ENCODE results near the gene SREBF1. TPM values are rescaled to one million over a fixed set of nuclear protein-coding genes. Genes with fewer than 3 reads are reported as not detected.
A peak's percentile ranks its signal among the peaks of the same experiment; 100 is the strongest.

SREBF1 gene
- 100 to 1,000 TPM; 175 to 176 TPM for total RNA-seq

- DNase-seq: peak; percentile 61
- Mint-ChIP-seq H3K9me3 (no peaks in the 10 kb centered on the region), H3K36me3 (ENCODE audit: low read depth) (peaks cover 29% of the 10 kb centered on the region), H3K27me3 (no peaks in the 10 kb centered on the region), H3K27ac (peak within 1 kb of the TSS; percentile 97), H3K4me1 (peaks cover 72% of the 10 kb centered on the region), H3K4me3 (peak within 1 kb of the TSS; percentile 87)
- ChIA-PET POLR2A (interaction anchor here (1.2 to 1.3 kb wide), 3 partner anchors 11 to 13 kb away, joined by 3 to 7 read pairs (median 6); no protein-coding TSS in a partner anchor), CTCF (interaction anchor here (0.6 to 4.3 kb wide), 6 partner anchors 10 to 600 kb away, joined by 3 to 32 read pairs (median 10); partner anchors contain the start of gene FLCN)
Measured at GRCh38 chr17:17836818-17837379, at the start of gene SREBF1. SREBF1 (minus strand) TSS chr17:17836986; CDS start chr17:17836817, 169 bp downstream.

- POLR2A ChIA-PET: no interaction called here
- no peaks in the 10 kb centered on the region for H3K27me3 Mint-ChIP-seq
- H3K4me3 Mint-ChIP-seq: no peak overlapping the region
- H3K4me1 Mint-ChIP-seq: peaks cover 1% of the 10 kb centered on the region
- no peak for DNase-seq
- no peak overlapping the region for H3K27ac Mint-ChIP-seq
- H3K36me3 Mint-ChIP-seq (ENCODE audit: low read depth): peaks cover 2% of the 10 kb centered on the region
- no peaks in the 10 kb centered on the region for H3K9me3 Mint-ChIP-seq
- CTCF ChIA-PET: interaction anchor here (1.4 kb wide), 1 partner anchor 143 kb away, joined by 3 read pairs; no protein-coding TSS in a partner anchor
Measured at GRCh38 chr17:17886226-17886625, 49.4 kb upstream of the SREBF1 start.

GRCh38 chr17:17884391-17885357 lies 47.9 kb upstream of the SREBF1 start:
- ChIA-PET CTCF (interaction anchor here (1.4 to 1.9 kb wide), 2 partner anchors 34 to 143 kb away, joined by 3 to 4 read pairs; no protein-coding TSS in a partner anchor), POLR2A (no interaction called here)
- no peaks in the 10 kb centered on the region for H3K9me3 Mint-ChIP-seq
- no peak overlapping the region for H3K4me3 Mint-ChIP-seq
- no peak for DNase-seq
- no peaks in the 10 kb centered on the region for H3K4me1 Mint-ChIP-seq
- H3K27me3 Mint-ChIP-seq: no peaks in the 10 kb centered on the region
- H3K36me3 Mint-ChIP-seq (ENCODE audit: low read depth): peaks cover 2% of the 10 kb centered on the region
- no peak overlapping the region for H3K27ac Mint-ChIP-seq

GRCh38 chr17:17883801-17884200 lies 47.0 kb upstream of the SREBF1 start:
- CTCF ChIA-PET: interaction anchor here (1.4 to 1.9 kb wide), 2 partner anchors 35 to 144 kb away, joined by 3 to 4 read pairs; no protein-coding TSS in a partner anchor

DNA sequence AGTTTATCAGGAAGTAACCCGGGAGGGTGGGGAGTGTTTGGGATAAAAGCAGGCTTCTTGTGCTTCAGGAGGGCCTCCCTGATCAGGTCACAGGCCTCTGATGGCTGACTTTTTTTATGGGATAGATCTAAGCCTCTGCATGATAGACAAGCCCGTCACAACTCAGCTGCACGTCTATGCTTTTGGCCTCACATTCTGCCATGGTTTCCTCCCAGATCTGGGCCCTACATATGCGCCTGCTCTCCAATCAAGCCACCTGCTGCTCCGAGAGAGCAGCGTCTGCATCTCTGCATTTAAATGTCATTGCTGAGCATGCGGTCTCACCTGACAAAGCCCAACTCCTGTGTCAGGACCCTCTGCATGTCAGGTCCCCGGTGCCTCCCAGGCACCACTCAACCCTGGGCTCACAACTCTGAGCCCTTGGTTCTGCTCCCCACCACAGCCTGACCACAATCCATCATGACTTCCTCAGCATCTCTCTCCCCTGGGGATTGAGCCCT lies 45.3 kb upstream of the SREBF1 start:
- Mint-ChIP-seq H3K4me3 (no peak overlapping the region), H3K9me3 (no peaks in the 10 kb centered on the region), H3K36me3 (ENCODE audit: low read depth) (no peaks in the 10 kb centered on the region), H3K27ac (no peak overlapping the region), H3K27me3 (no peaks in the 10 kb centered on the region), H3K4me1 (no peaks in the 10 kb centered on the region)
- CTCF ChIA-PET: no interaction called here
- POLR2A ChIA-PET: no interaction called here
- no peak for DNase-seq

More at GRCh38 chr17:17883801-17884200, 47.0 kb upstream of the SREBF1 start:
- POLR2A ChIA-PET: no interaction called here
- Mint-ChIP-seq H3K4me1 (no peaks in the 10 kb centered on the region), H3K27ac (no peak overlapping the region), H3K36me3 (ENCODE audit: low read depth) (peaks cover 2% of the 10 kb centered on the region), H3K27me3 (no peaks in the 10 kb centered on the region), H3K9me3 (no peaks in the 10 kb centered on the region), H3K4me3 (no peak overlapping the region)
- DNase-seq: no peak

- DNase-seq: no peak
- Mint-ChIP-seq H3K27ac (no peak overlapping the region), H3K4me1 (no peaks in the 10 kb centered on the region), H3K36me3 (ENCODE audit: low read depth) (peaks cover 3% of the 10 kb centered on the region), H3K4me3 (no peak overlapping the region), H3K27me3 (no peaks in the 10 kb centered on the region), H3K9me3 (no peaks in the 10 kb centered on the region)
- CTCF ChIA-PET: interaction anchor here (0.8 to 1.8 kb wide), 2 partner anchors 10 to 69 kb away, joined by 3 to 5 read pairs; no protein-coding TSS in a partner anchor
- POLR2A ChIA-PET: no interaction called here
Measured at GRCh38 chr17:17880577-17881196, 43.9 kb upstream of the SREBF1 start.

- POLR2A ChIA-PET: no interaction called here
- DNase-seq: no peak
- H3K9me3 Mint-ChIP-seq: no peaks in the 10 kb centered on the region
- no peak overlapping the region for H3K4me3 Mint-ChIP-seq
- no peaks in the 10 kb centered on the region for H3K27me3 Mint-ChIP-seq
- no peaks in the 10 kb centered on the region for H3K4me1 Mint-ChIP-seq
- H3K27ac Mint-ChIP-seq: no peak overlapping the region
- peaks cover 3% of the 10 kb centered on the region for H3K36me3 Mint-ChIP-seq (ENCODE audit: low read depth)
- CTCF ChIA-PET: no interaction called here
Measured at GRCh38 chr17:17877529-17878358, 41.0 kb upstream of the SREBF1 start.

DNA sequence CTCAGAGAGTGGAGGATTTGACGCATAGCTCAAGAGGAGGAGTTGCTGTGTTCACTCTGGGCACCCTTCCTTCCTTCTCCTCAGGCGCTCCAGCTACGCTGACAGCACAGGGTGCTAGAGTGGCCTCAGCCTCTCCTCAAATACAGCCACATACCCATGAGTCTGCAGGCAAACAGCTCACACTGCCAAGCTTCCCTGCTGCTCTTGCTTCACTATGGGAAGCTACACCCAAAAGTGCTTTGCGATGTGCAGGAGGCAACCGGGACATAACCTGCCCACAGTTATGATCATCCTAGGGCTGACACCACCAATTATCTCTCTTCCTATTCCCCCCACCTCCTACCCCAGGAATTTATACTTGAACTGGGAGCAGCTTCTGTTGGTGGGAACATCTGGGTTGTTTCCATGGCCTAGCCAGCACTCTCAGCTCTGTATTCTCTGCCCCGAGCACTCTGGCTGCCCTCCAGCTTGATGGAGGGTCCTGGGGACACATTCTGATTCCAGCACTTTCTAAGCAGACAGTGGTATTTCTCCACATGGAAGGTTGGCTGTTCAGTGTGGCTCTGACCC lies 40.3 kb upstream of the SREBF1 start:
- CTCF ChIA-PET: interaction anchor here (0.8 to 1.0 kb wide), 2 partner anchors 14 to 17 kb away, joined by 3 to 5 read pairs; no protein-coding TSS in a partner anchor
- POLR2A ChIA-PET: no interaction called here

DNA sequence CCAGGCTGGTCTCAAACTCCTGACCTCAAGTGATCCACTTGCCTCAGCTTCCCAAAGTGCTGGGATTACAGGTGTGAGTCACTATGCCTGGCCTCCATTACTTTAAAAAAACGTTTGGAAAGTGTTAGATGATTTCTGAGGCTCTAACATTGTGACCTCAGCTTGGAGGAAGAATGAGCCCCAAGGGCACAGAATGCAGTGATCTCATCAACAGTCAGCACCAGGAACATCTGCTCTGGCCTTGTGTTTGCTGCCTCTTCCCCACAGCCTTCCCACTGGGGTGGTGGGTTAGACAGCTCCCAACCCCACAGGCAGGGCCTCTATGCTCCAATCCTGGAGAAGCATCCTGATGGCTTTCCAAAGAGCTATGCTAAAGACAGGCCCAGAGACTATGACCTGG lies 37.7 kb upstream of the SREBF1 start:
- H3K4me1 Mint-ChIP-seq: no peaks in the 10 kb centered on the region
- ChIA-PET POLR2A (no interaction called here), CTCF (interaction anchor here (1.2 to 1.9 kb wide), 2 partner anchors 13 to 16 kb away, joined by 3 to 7 read pairs; no protein-coding TSS in a partner anchor)
- H3K9me3 Mint-ChIP-seq: no peaks in the 10 kb centered on the region
- H3K27ac Mint-ChIP-seq: no peak overlapping the region
- H3K36me3 Mint-ChIP-seq (ENCODE audit: low read depth): peaks cover 3% of the 10 kb centered on the region
- H3K4me3 Mint-ChIP-seq: no peak overlapping the region
- H3K27me3 Mint-ChIP-seq: no peaks in the 10 kb centered on the region
- DNase-seq: no peak

More for the DNA sequence above, 40.3 kb upstream of the SREBF1 start:
- DNase-seq: no peak
- H3K4me3 Mint-ChIP-seq: no peak overlapping the region
- peaks cover 3% of the 10 kb centered on the region for H3K36me3 Mint-ChIP-seq (ENCODE audit: low read depth)
- no peaks in the 10 kb centered on the region for H3K9me3 Mint-ChIP-seq
- no peaks in the 10 kb centered on the region for H3K27me3 Mint-ChIP-seq
- H3K4me1 Mint-ChIP-seq: no peaks in the 10 kb centered on the region
- no peak overlapping the region for H3K27ac Mint-ChIP-seq

GRCh38 chr17:17873450-17873991 lies 36.7 kb upstream of the SREBF1 start:
- Mint-ChIP-seq H3K4me1 (no peaks in the 10 kb centered on the region), H3K36me3 (ENCODE audit: low read depth) (peaks cover 5% of the 10 kb centered on the region), H3K27me3 (no peaks in the 10 kb centered on the region), H3K27ac (no peak overlapping the region), H3K9me3 (no peaks in the 10 kb centered on the region), H3K4me3 (no peak overlapping the region)
- ChIA-PET CTCF (interaction anchor here (1.9 kb wide), 1 partner anchor 12 kb away, joined by 7 read pairs; no protein-coding TSS in a partner anchor), POLR2A (no interaction called here)
- no peak for DNase-seq

DNA sequence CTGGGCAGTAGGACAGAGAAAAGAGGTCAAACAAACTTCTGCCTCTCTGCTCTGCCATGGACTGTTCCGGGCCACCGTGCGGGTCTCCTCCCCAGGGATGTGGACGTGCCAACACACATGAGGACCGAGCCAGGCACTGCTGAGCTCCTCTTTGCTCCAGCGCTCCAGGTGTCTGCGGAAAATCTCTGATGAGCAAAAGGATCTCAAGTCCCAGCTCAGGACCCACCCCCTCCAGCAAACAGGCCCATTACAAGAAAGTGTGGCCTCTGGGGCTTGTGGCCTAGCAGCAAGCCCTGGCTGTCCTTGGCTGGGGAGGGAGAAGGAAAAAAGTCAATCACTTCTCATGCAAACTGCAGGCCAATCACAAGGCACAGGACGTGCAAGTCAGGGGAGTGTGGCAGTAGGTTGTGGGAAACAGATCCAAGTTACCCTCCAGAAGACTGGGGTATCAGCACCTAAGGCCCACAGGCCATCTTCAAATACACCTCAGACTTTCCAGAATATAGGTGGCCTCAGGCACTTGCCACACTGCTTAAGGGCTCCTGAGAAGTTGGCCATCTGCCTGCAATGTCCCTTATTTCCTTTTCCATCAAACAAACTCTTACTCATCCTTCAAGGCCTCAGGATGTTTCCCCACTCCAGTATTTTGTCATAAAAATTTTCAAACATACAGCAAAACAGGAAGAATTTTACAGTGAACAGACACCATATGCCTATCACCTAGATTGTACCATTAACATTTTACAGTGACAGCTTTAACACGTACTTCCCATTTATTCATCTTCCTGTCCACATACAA lies 36.0 kb upstream of the SREBF1 start:
- ChIA-PET CTCF (interaction anchor here (1.1 kb wide), 1 partner anchor 60 kb away, joined by 3 read pairs; no protein-coding TSS in a partner anchor), POLR2A (interaction anchor here (0.5 kb wide), 1 partner anchor 18 kb away, joined by 3 read pairs; no protein-coding TSS in a partner anchor)
- Mint-ChIP-seq H3K9me3 (no peaks in the 10 kb centered on the region), H3K4me1 (no peaks in the 10 kb centered on the region), H3K27ac (no peak overlapping the region), H3K27me3 (no peaks in the 10 kb centered on the region), H3K36me3 (ENCODE audit: low read depth) (peaks cover 5% of the 10 kb centered on the region), H3K4me3 (no peak overlapping the region)
- DNase-seq: no peak

All from activated CD4-positive, alpha-beta T cell treated with anti-CD3 and anti-CD28 coated beads, Interleukin-2, amount 10 ng/mL, durations not matched to agents 7 days and 5 days (primary cell).